ENCODE data around the gene POU2F2. TPM values are rescaled to one million over a fixed set of nuclear protein-coding genes. Genes with fewer than 3 reads are reported as not detected.

Gene POU2F2
- total and polyA plus RNA-seq, 9 donors = 0.52 to 4.3 (median 1.2) TPM; not detected in 1

GRCh38 chr19:42122691-42123607, 9.3 kb downstream of the POU2F2 start:
- intact Hi-C loops (cut with DNase I) = no loop called here
- H3K27me3 ChIP-seq = no peaks in the 10 kb centered on the region
- WGBS, 3 donors = 79 to 84% (median 83%) methylated on average over 17 of the region's 17 CpGs
- TF ChIP-seq POLR2A (IDR thresholded peaks at IDR 0.05) (no peak), EP300 (IDR thresholded peaks at IDR 0.05) (no peak), CTCF (IDR thresholded peaks at IDR 0.05) (no peak)
- no peak for DNase-seq
- no peak overlapping the region for H3K4me3 ChIP-seq
- H3K36me3 ChIP-seq = no peaks in the 10 kb centered on the region
- no peaks in the 10 kb centered on the region for H3K9me3 ChIP-seq
- no peak overlapping the region for H3K27ac ChIP-seq
- H3K4me1 ChIP-seq (ENCODE audit: insufficient read depth) = no peaks in the 10 kb centered on the region

GRCh38 chr19:42121656-42122069, 10.6 kb downstream of the POU2F2 start:
- TF ChIP-seq CTCF (IDR thresholded peaks at IDR 0.05) (no peak), POLR2A (IDR thresholded peaks at IDR 0.05) (no peak), EP300 (IDR thresholded peaks at IDR 0.05) (no peak)
- no peak overlapping the region for H3K4me3 ChIP-seq
- H3K9me3 ChIP-seq = no peaks in the 10 kb centered on the region
- no peaks in the 10 kb centered on the region for H3K4me1 ChIP-seq (ENCODE audit: insufficient read depth)
- no peaks in the 10 kb centered on the region for H3K36me3 ChIP-seq
- no peak for DNase-seq
- H3K27me3 ChIP-seq = no peaks in the 10 kb centered on the region
- intact Hi-C loops (cut with DNase I) = no loop called here
- 42 to 51% (median 49%) methylated on average over 8 of the region's 8 CpGs for WGBS, 3 donors
- H3K27ac ChIP-seq = no peak overlapping the region

GRCh38 chr19:42121036-42121621, 11.1 kb downstream of the POU2F2 start:
- no peak overlapping the region for H3K27ac ChIP-seq
- intact Hi-C loops (cut with DNase I) = no loop called here
- no peaks in the 10 kb centered on the region for H3K9me3 ChIP-seq
- no peak overlapping the region for H3K4me3 ChIP-seq
- H3K27me3 ChIP-seq = no peaks in the 10 kb centered on the region
- DNase-seq = no peak
- no peaks in the 10 kb centered on the region for H3K4me1 ChIP-seq (ENCODE audit: insufficient read depth)
- no peaks in the 10 kb centered on the region for H3K36me3 ChIP-seq
- 44 to 53% (median 50%) methylated on average over 5 of the region's 5 CpGs for WGBS, 3 donors
- TF ChIP-seq POLR2A (IDR thresholded peaks at IDR 0.05) (no peak), EP300 (IDR thresholded peaks at IDR 0.05) (no peak), CTCF (IDR thresholded peaks at IDR 0.05) (no peak)

GRCh38 chr19:42120276-42120980, 11.8 kb downstream of the POU2F2 start:
- WGBS, 3 donors = 88 to 92% (median 89%) methylated on average over 10 of the region's 10 CpGs
- Histone ChIP-seq H3K27me3 (no peaks in the 10 kb centered on the region), H3K36me3 (no peaks in the 10 kb centered on the region), H3K27ac (no peak overlapping the region), H3K9me3 (no peaks in the 10 kb centered on the region), H3K4me3 (no peak overlapping the region), H3K4me1 (ENCODE audit: insufficient read depth) (no peaks in the 10 kb centered on the region)
- TF ChIP-seq POLR2A (IDR thresholded peaks at IDR 0.05) (no peak), CTCF (IDR thresholded peaks at IDR 0.05) (no peak), EP300 (IDR thresholded peaks at IDR 0.05) (no peak)
- intact Hi-C loops (cut with DNase I) = no loop called here
- DNase-seq = no peak
